H1 (cell line): ENCODE measurements around the gene CCNA1. TPM values are rescaled to one million over a fixed set of nuclear protein-coding genes. Genes with fewer than 3 reads are reported as not detected.

Experiments
- CTCF ChIA-PET: fragments of 300-600 bp; sonication (Branson Sonifier 250); formaldehyde crosslinking; loops from one replicate; lab custom pipeline; 2021; ENCODE audit not compliant: partially characterized antibody; lab: Charles Lee
- POLR2A ChIA-PET: fragments of 300-600 bp; sonication (Branson Sonifier 250); formaldehyde crosslinking; loops from one replicate; lab custom pipeline; 2021; ENCODE audit warnings: inconsistent platforms; ENCODE audit not compliant: partially characterized antibody; lab: Charles Lee
- DNase-seq, 2 experiments: peaks; one replicate each; pipeline versions ENCODE4 v3.0.0 to v3.0.0-alpha.2; 2010 to 2022; ENCODE audit warnings: low spot score in 2 of 2, low read depth in 1 of 2, mixed read lengths in 1 of 2
- FAIRE-seq: peaks from 2 replicates; lab custom pipeline; 2011; peaks lifted over from hg19 to GRCh38; lab: Jason Lieb, UNC
- H2AFZ ChIP-seq: 2 replicates; pipeline ENCODE4 v1.8.1; 2012; ENCODE audit warnings: low read length, inconsistent platforms
- H2AK5ac ChIP-seq: 2 replicates; pipeline ENCODE4 v1.6.1; 2013; ENCODE audit warnings: low read depth, low read length
- H2BK120ac ChIP-seq: replicated peaks from 2 replicates; pipeline ENCODE3; 2013; ENCODE audit warnings: low read depth, low read length, inconsistent platforms
- H2BK12ac ChIP-seq: 2 replicates; pipeline ENCODE4 v1.6.1; 2013; ENCODE audit warnings: low read depth, low read length
- H2BK15ac ChIP-seq: 2 replicates; pipeline ENCODE4 v1.6.1; 2013; ENCODE audit warnings: low read length
- H2BK20ac ChIP-seq: 2 replicates; pipeline ENCODE4 v1.6.1; 2013; ENCODE audit warnings: low read length
- H2BK5ac ChIP-seq: 2 replicates; pipeline ENCODE4 v1.6.1; 2013; ENCODE audit warnings: low read depth, low read length
- H3K14ac ChIP-seq: 2 replicates; pipeline ENCODE4 v1.6.1; 2013; ENCODE audit warnings: inconsistent platforms; ENCODE audit not compliant: insufficient read length
- H3K18ac ChIP-seq: 2 replicates; pipeline ENCODE4 v1.6.1; 2013; ENCODE audit warnings: low read length; ENCODE audit errors: extremely low read depth
- H3K23ac ChIP-seq: 2 replicates; pipeline ENCODE4 v1.6.1; 2013; ENCODE audit warnings: inconsistent platforms; ENCODE audit not compliant: insufficient read length
- H3K23me2 ChIP-seq: 2 replicates; pipeline ENCODE4 v1.6.1; 2013; ENCODE audit warnings: low read depth, low read length
- H3K27ac ChIP-seq: 2 replicates; pipeline ENCODE4 v1.6.1; 2011; ENCODE audit warnings: low read depth, low read length, inconsistent platforms
- H3K27me3 ChIP-seq, 4 experiments: replicated peaks in 1 of 4; 1 replicate in 1 of 4; 2 replicates in 3 of 4; pipeline versions ENCODE4 v1.6.1 to v1.8.1; 2011 to 2013; ENCODE audit warnings: low read length in 3 of 4, mild to moderate bottlenecking in 3 of 4, inconsistent platforms in 2 of 4, mixed read lengths in 2 of 4, moderate library complexity in 1 of 4; ENCODE audit not compliant: control insufficient read depth in 3 of 4, insufficient read depth in 3 of 4; ENCODE audit errors: extremely low read depth in 1 of 4
- H3K36me3 ChIP-seq, 4 experiments: 2 replicates each; pipeline versions ENCODE4 v1.6.1 to v1.8.1; 2011 to 2013; ENCODE audit warnings: mild to moderate bottlenecking in 4 of 4, low read length in 3 of 4, moderate library complexity in 2 of 4, control low read depth in 1 of 4, inconsistent platforms in 1 of 4; ENCODE audit not compliant: insufficient read depth in 4 of 4, control insufficient read depth in 2 of 4
- H3K4ac ChIP-seq: replicated peaks from 2 replicates; pipeline ENCODE3; 2013; ENCODE audit warnings: low read length, low read depth, mixed read lengths, inconsistent platforms; ENCODE audit not compliant: insufficient read length
- H3K4me1 ChIP-seq, 4 experiments: replicated peaks in 1 of 4; 1 replicate in 1 of 4; 2 replicates in 3 of 4; pipeline versions ENCODE4 v1.6.1 to v1.8.1; 2011 to 2013; ENCODE audit warnings: low read length in 3 of 4, inconsistent platforms in 2 of 4, mixed read lengths in 1 of 4; ENCODE audit not compliant: insufficient read depth in 4 of 4, control insufficient read depth in 3 of 4
- H3K4me2 ChIP-seq, 2 experiments: 2 replicates each; pipeline versions ENCODE4 v1.6.1 to v1.8.1; 2011 to 2013; ENCODE audit warnings: low read depth in 2 of 2, low read length in 2 of 2, control low read depth in 1 of 2, inconsistent platforms in 1 of 2, mild to moderate bottlenecking in 1 of 2; ENCODE audit not compliant: insufficient read depth in 1 of 2
- H3K4me3 ChIP-seq, 4 experiments: fragments of 200-600, 300-600 bp in 1 of 4; sonication (generic), shearing (Covaris generic), sonication (Bioruptor Twin) in 1 of 4; 2 replicates each; pipeline versions ENCODE4 v1.5.1 to v1.8.1; 2011 to 2016; ENCODE audit warnings: low read length in 4 of 4, low read depth in 3 of 4, control low read depth in 2 of 4, inconsistent platforms in 2 of 4, mild to moderate bottlenecking in 2 of 4, mixed read lengths in 1 of 4, moderate library complexity in 1 of 4; ENCODE audit not compliant: insufficient read depth in 2 of 4; ENCODE audit errors: extremely low read depth in 1 of 4
- H3K56ac ChIP-seq: replicated peaks from 2 replicates; pipeline ENCODE3; 2013; ENCODE audit warnings: low read depth, mild to moderate bottlenecking, mixed read lengths, low read length, inconsistent platforms; ENCODE audit not compliant: insufficient read length
- H3K79me1 ChIP-seq: 2 replicates; pipeline ENCODE4 v1.6.1; 2013; ENCODE audit warnings: low read depth, low read length, control low read depth
- H3K79me2 ChIP-seq, 2 experiments: 2 replicates each; pipeline versions ENCODE4 v1.6.1 to v1.8.1; 2012 to 2013; ENCODE audit warnings: low read length in 2 of 2, mild to moderate bottlenecking in 2 of 2, inconsistent platforms in 1 of 2; ENCODE audit not compliant: insufficient read depth in 2 of 2, control insufficient read depth in 1 of 2
- H3K9ac ChIP-seq, 4 experiments: replicated peaks in 1 of 4; 1 replicate in 1 of 4; 2 replicates in 3 of 4; pipeline versions ENCODE4 v1.6.1 to v1.8.1; 2011 to 2013; ENCODE audit warnings: low read depth in 3 of 4, low read length in 3 of 4, control low read depth in 2 of 4, mild to moderate bottlenecking in 2 of 4, moderate library complexity in 2 of 4, inconsistent platforms in 1 of 4; ENCODE audit errors: extremely low read depth in 1 of 4
- H3K9me3 ChIP-seq, 2 experiments: 2 replicates each; pipeline versions ENCODE4 v1.6.1 to v1.8.1; 2012 to 2013; ENCODE audit warnings: mild to moderate bottlenecking in 2 of 2, moderate library complexity in 2 of 2, control low read depth in 1 of 2, inconsistent platforms in 1 of 2, low read depth in 1 of 2, low read length in 1 of 2, mixed read lengths in 1 of 2; ENCODE audit not compliant: insufficient read depth in 2 of 2
- H4K20me1 ChIP-seq, 2 experiments: replicated peaks in 1 of 2; 2 replicates each; pipeline versions ENCODE3 to v1.8.1; 2011 to 2013; ENCODE audit warnings: inconsistent platforms in 2 of 2, low read length in 2 of 2, mild to moderate bottlenecking in 1 of 2; ENCODE audit not compliant: insufficient read depth in 2 of 2, control insufficient read depth in 1 of 2
- H4K5ac ChIP-seq: 2 replicates; pipeline ENCODE4 v1.6.1; 2013; ENCODE audit warnings: low read length, low read depth, mixed read lengths, inconsistent platforms; ENCODE audit not compliant: insufficient read length
- H4K8ac ChIP-seq: 2 replicates; pipeline ENCODE4 v1.8.0; 2013; ENCODE audit warnings: mild to moderate bottlenecking, moderate library complexity, low read length, inconsistent platforms; ENCODE audit not compliant: insufficient read depth; ENCODE audit errors: extremely low read depth
- H4K91ac ChIP-seq: replicated peaks from 2 replicates; pipeline ENCODE3; 2013; ENCODE audit warnings: low read length, mixed read lengths, inconsistent platforms; ENCODE audit not compliant: insufficient read length
- ATF2 ChIP-seq: IDR thresholded peaks from 2 replicates; pipeline ENCODE4 v1.6.1; 2012; ENCODE audit warnings: low read length, inconsistent platforms
- FOSL1 ChIP-seq: IDR thresholded peaks from 2 replicates; pipeline ENCODE4 v1.6.1; 2011; ENCODE audit warnings: mild to moderate bottlenecking, low read depth, low read length, moderate library complexity; ENCODE audit not compliant: insufficient read depth
- MAFK ChIP-seq: IDR thresholded peaks from 2 replicates; pipeline ENCODE4 v1.6.1; 2012; ENCODE audit warnings: low read depth, mild to moderate bottlenecking, improper control_type of control experiment, low read length
- MAX ChIP-seq: IDR thresholded peaks from 2 replicates; pipeline ENCODE4 v1.6.1; 2012; ENCODE audit warnings: inconsistent platforms
- WGBS, 2 experiments: shearing (Covaris generic) in 1 of 2; methylation state at CpG; one replicate each; pipeline versions ENCODE4 v1.1.6 to v1.1.7; 2013 to 2015; ENCODE audit warnings: low lambda C conversion rate in 2 of 2, mixed read lengths in 2 of 2, inconsistent platforms in 1 of 2, low coverage in 1 of 2, missing lambda C conversion rate in 1 of 2; ENCODE audit not compliant: insufficient replicate concordance in 2 of 2, insufficient coverage in 1 of 2, insufficient read length in 1 of 2; ENCODE audit errors: extremely low coverage in 1 of 2, missing lambda C conversion rate in 1 of 2; 5-methylcytosine and 5-hydroxymethylcytosine counted together
- polyA plus RNA-seq, 7 experiments: library from polyadenylated mRNA; depleted of rRNA in 3 of 7; stranded (reverse) in 5 of 7; unstranded in 2 of 7; fragments of >200 nt in 5 of 7; fragments of 200-250 nt in 2 of 7; gene quantifications; 1 replicate in 5 of 7; 2 replicates in 1 of 7; 4 replicates in 1 of 7; pipeline versions ENCODE4 v1.2.1 to v1.2.3, GENCODE V29; 2011 to 2013; ENCODE audit warnings: missing spikeins in 2 of 7, mixed read lengths in 2 of 7
- total RNA-seq: library from RNA; stranded (reverse); fragmentation: NEBNext Ultra II Directional; extraction: Animal tissue kit (Norgen Biotek cat#: 25700); gene quantifications from 2 replicates; pipeline ENCODE4 v1.2.1, GENCODE V29; 2021

The CCNA1 gene
- total and polyA plus RNA-seq, 2 of the 8 experiments (the other 6 are each of a cell fraction or from before 2014, with no cell fraction given): 2.2 to 4.1 TPM

GRCh38 chr13:36454987-36455386 is 22.7 kb downstream of the CCNA1 start:
- Histone ChIP-seq H4K20me1 (no peaks in the 10 kb centered on the region), H3K9ac (no peak overlapping the region), H2BK20ac (no peak overlapping the region), H3K27me3 (no peaks in the 10 kb centered on the region), H3K23ac (no peak overlapping the region), H4K91ac (no peak overlapping the region), H4K5ac (no peak overlapping the region), H3K14ac (no peak overlapping the region), H3K4me3 (no peak overlapping the region), H3K56ac (no peak overlapping the region), H2BK120ac (no peak overlapping the region), H3K36me3 (no peaks in the 10 kb centered on the region), H3K4me2 (peak overlapping the region; percentile 39 to 43; a peak in 2 of 4 replicates), H2BK12ac (no peak overlapping the region), H3K79me2 (no peaks in the 10 kb centered on the region), H3K23me2 (no peaks in the 10 kb centered on the region), H3K18ac (no peak overlapping the region), H3K4me1 (peaks cover 2 to 9% (median 7%) of the 10 kb centered on the region in 4 experiments; a peak in 4 of 7 replicates), H2AFZ (0 out of 2 replicates have a peak overlapping the region, but pooled peaks have one; percentile 13), H2AK5ac (no peak overlapping the region), H3K27ac (no peak overlapping the region), H2BK15ac (no peak overlapping the region), H3K4ac (no peak overlapping the region), H2BK5ac (no peak overlapping the region), H3K79me1 (no peaks in the 10 kb centered on the region), H4K8ac (no peak overlapping the region), H3K9me3 (no peaks in the 10 kb centered on the region)
- FAIRE-seq: no peak
- 68% methylated on average over 3 of the region's 3 CpGs; no CpG with 5 or more reads in 1 of the 2 experiments for WGBS, 2 experiments
- TF ChIP-seq FOSL1 (no peak), MAX (no peak), ATF2 (no peak), MAFK (no peak)
- DNase-seq: no peak
- POLR2A ChIA-PET: interaction anchor here (1.2 kb wide), 1 partner anchor 157 kb away, joined by 3 read pairs; the partner anchor contains the start of gene CCDC169
- CTCF ChIA-PET: interaction anchor here (0.7 to 4.6 kb wide), 8 partner anchors 10 to 476 kb away, joined by 3 to 53 read pairs (median 8); no protein-coding TSS in a partner anchor
